ENCODE data around the gene RGS18.
"Not testable (repeated sequence)": the region's sequence is repeated elsewhere in the genome, so short reads cannot be mapped to it uniquely, and the experiment has no call there.

- TF ChIP-seq CTCF, POLR2A, POLR2AphosphoS5 (IDR thresholded peaks at IDR 0.05): not testable (repeated sequence)
Measured at GRCh38 chr1:192227980-192228379, 69.7 kb downstream of the RGS18 start.
